Stimulated activated naive CD8-positive, alpha-beta T cell treated with anti-CD3 and anti-CD28 coated beads, Interleukin-15, Interleukin-2, amounts not matched to agents 100 U/mL and 50 U/mL, for 24 hours (primary cell): Measurements from ENCODE around the gene CERS2.
"Not testable (repeated sequence)": the region's sequence is repeated elsewhere in the genome, so short reads cannot be mapped to it uniquely, and the experiment has no call there.

Experiments used
- ATAC-seq: fragments of 150-1000 bp; cut with Tn5 transposase; one replicate; pipeline ENCODE4 v1.10.0; 2021
- DNase-seq: peaks from one replicate; pipeline ENCODE4 v3.0.0; 2021

Gene CERS2

GRCh38 chr1:150969626-150970025 is 5.0 kb downstream of the CERS2 start:
- no peak for ATAC-seq
- DNase-seq = no peak

DNA sequence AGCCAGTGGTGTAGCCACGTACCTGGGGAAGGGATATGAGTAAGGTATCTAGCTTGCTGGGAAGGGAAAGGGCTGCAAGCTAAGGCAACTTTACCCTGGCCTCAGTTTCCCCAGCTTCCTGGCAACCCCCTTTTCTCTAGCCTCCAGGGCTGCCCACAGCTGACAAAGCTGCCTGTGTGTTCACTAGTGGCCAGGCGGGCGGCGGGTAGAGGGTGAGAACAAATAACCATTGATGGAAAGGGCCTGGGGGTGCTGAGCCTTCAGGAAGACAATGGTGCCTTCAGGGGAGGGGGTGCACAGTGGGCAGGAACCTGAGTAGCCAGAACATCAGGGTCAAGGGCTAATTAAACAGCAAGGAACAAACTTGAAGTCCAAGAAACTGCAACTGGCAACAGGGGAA is 6.1 kb downstream of the CERS2 start:
- no peak for DNase-seq
- ATAC-seq = no peak

GRCh38 chr1:150967936-150968335 is 6.7 kb downstream of the CERS2 start:
- ATAC-seq (no peak), DNase-seq (no peak)

GRCh38 chr1:150966011-150966410 is 8.6 kb downstream of the CERS2 start:
- ATAC-seq = no peak
- no peak for DNase-seq

DNA sequence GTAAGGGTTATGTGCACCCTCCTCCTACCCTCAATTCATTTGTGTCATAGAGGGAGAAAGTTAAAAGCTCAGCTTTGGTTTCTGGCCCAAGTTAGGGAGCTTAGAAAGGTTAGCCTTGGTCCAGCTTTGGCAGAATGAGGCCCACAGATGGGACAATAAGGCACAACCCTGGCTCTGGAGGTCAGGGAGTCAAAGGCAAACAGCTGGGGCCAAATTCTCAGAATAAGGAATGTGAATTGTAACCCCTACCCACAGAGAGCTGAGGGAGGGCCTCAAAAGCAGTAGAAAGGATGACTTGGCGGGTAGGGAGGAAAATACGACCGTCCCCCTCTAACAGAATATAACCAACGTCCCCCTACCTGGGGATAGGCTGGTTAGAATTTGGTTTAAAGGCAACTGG is 9.0 kb downstream of the CERS2 start:
- ATAC-seq (peak; percentile 12), DNase-seq (no peak)

GRCh38 chr1:150964164-150964489 is 10.5 kb downstream of the CERS2 start:
- DNase-seq (no peak), ATAC-seq (no peak)

GRCh38 chr1:150963321-150964163 is 11.1 kb downstream of the CERS2 start:
- no peak for ATAC-seq
- DNase-seq = no peak

DNA sequence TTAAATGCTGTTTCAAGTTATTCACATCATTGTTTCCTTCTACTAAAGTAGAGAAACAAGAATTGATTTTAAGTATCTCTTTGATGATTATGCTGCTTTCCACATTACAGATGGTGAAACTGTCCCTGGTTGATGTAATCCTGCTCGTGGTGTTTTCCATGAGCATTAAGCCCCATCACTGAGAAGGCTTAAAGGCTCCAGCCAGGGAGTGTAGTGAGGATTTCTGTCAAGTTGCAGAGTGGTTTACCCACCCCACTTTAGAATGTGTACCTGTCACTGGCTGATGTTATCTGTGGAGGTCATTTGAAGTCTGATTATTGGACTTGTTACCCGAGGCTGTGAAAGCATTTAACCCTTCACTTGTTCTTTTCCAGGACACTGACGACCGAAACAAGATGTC is 12.9 kb downstream of the CERS2 start:
- ATAC-seq = no peak
- no peak for DNase-seq

DNA sequence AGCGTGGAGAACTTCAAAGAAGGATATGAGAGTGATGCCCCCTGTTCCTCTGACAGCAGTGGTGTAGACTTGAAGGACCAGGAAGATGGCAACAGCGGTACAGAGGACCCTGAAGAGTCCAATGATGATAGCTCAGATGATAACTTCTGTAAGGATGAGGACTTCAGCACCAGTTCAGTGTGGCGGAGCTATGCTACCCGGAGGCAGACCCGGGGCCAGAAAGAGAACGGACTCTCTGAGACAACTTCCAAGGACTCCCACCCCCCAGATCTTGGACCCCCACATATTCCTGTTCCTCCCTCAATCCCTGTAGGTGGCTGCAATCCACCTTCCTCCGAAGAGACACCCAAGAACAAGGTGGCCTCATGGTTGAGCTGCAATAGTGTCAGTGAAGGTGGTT is 14.0 kb downstream of the CERS2 start:
- DNase-seq = no peak
- ATAC-seq = no peak

DNA sequence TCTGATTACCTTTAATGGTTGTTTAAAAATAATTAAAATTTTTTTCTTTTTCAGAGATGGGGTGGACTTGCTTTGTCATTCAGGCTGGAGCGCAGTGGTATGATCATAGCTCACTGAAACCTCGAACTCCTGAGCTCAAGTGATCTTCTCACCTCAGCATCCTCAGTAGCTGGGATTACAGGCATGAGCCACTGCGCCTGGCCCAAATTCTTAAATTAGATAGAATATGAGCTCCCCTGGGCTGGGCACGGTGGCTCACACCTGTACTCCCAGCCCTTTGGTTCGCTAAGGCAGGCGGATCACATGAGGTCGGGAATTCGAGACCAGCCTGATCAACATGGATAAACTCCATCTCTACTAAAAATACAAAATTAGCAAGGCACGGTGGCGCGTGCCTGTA is 17.0 kb downstream of the CERS2 start:
- ATAC-seq (no peak), DNase-seq (no peak)

DNA sequence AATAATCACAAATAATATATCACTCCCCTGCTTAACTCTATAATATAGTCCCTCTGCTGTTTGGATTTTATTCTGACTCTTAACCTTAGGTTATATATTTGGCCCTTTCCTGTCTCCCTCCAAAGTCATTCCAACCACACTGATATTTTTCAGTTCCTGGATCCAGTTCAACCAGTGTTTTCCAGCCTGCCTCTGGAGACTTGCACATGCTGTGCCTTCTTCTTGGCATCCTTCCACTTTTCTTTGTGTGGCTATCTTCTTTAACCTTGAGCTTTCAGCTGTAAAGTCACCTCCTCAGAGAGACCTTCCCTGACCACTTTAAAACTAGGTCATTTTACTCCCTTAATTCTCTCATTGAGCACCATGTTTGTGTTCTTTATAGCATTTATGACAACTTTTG is 19.4 kb downstream of the CERS2 start:
- no peak for DNase-seq
- ATAC-seq = no peak

DNA sequence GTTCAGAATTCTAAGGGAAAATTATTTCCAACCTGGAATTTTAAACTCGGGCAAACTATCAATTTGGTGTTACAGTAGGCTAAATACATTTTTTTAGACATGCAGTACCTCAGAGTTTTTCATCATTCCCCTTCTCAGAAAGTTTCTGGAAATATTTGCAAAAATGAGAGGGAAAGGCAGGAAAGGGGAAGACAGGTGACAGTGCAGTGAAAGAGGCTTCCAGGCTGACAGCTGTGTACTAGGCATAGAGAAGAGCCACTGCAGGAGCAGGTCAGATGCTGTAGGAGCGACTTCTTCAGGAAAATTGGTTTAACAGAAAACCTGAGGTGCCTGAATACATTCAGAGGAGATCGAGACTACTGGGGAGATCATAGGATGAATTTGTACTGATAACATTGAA is 19.9 kb downstream of the CERS2 start:
- DNase-seq = no peak
- no peak for ATAC-seq

- DNase-seq = no peak
- ATAC-seq = no peak
Measured at GRCh38 chr1:150944856-150945255, 29.8 kb downstream of the CERS2 start.

GRCh38 chr1:150931773-150932172 is 42.9 kb downstream of the CERS2 start:
- no peak for DNase-seq

DNA sequence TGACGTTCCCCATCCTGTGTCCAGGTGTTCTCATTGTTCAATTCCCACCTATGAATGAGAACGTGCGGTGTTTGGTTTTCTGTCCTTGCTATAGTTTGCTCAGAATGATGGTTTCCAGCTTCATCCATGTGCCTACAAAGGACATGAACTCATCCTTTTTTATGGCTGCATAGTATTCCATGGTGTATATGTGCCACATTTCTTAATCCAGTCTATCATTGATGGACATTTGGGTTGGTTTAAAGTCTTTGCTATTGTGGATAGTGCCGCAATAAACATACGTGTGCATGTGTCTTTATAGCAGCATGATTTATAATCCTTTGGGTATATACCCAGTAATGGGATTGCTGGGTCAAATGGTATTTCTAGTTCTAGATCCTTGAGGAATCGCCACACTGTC is 45.9 kb downstream of the CERS2 start:
- not testable (repeated sequence) for DNase-seq, ATAC-seq

More at GRCh38 chr1:150931773-150932172, 42.9 kb downstream of the CERS2 start:
- ATAC-seq = no peak

DNA sequence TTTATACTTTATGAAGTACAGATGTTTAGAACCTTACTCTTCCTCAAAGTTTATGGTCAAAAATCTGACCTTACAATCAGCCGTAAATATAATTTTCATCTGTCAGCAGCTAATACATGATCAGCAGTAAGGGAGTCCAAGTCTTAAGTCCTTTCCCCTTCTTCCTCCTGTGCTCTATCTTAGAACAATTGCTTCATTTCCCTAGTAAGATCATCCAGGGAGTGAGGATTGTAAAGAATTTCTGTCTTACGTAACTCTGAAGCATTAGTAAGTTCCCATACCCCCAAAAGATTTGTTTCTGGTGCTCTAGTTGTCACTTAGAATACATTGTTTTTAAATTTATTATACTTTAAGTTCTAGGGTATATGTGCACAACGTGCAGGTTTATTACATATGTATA is 46.3 kb downstream of the CERS2 start:
- DNase-seq = no peak
- ATAC-seq = no peak

GRCh38 chr1:150927624-150928023 is 47.0 kb downstream of the CERS2 start:
- ATAC-seq = no peak
- no peak for DNase-seq

GRCh38 chr1:150926097-150926741 is 48.4 kb downstream of the CERS2 start, which contains the start of gene SETDB1:
Gene SETDB1 (plus strand): TSS chr1:150926363. CDS start chr1:150927715, 1,352 bp downstream.
- DNase-seq (peak; percentile 95), ATAC-seq (peak; percentile 90)

DNA sequence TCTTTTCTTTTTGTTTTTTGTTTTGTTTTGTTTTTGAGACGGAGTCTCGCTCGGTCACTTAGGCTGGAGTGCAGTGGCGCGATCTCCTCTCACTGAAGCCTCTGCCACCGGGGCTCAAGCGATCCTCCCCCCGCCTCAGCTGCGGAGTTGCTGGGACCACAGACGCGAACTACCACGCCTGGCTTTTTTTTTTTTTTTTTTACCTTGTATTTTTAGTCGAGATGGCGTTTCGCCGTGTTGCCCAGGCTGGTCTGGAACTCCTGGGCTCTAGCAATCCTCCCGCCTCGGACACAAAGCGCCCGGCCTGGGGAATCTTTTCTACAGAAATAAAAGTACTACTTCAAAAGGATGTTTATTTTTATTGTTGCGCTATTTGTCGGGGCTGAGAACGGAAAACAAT is 49.6 kb downstream of the CERS2 start:
- DNase-seq (peak; percentile 13), ATAC-seq (no peak)

DNA sequence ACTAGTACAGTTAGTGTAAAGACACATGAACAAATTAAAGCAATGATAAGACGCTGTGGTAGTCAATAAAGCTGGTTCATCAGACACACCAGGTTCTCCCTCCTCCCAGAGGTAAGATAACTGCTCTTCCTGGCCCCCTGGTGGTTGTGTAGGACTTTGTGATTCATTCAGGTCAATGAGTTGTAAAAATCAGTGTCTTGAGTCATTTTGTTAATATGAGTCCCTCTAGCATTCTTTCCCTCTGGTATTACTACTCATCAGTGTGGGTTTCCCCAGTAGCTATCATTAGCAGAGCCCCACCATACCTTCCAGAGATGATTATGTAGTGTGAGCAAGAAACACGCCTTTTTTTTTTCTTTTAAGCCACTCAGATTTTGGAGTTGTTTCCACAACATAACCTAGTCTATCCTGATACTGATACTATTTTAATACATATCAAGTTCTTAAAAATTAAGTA is 52.1 kb downstream of the CERS2 start:
- peak; percentile 94 for ATAC-seq
- peak; percentile 82 for DNase-seq

DNA sequence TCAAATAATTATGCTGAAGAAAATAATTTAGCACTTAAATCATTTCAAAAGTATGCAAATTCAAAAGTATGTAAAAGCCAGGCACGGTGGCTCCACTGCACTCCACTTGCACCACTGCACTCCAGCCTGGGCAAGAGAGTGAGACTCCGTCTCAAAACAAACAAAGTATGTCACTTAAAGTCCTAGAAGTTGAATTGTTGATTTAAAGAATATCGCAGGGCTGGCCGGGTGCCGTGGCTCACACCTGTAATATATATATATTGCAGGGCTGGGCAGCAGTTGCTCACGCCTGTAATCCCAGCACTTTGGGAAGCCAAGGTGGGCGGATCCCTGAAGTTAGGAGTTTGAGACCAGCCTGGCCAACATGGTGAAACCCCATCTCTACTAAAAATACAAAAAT is 57.2 kb downstream of the CERS2 start:
- ATAC-seq = no peak
- no peak for DNase-seq
